ENCODE measurements around the gene PARP11. TPM values are rescaled to one million over a fixed set of nuclear protein-coding genes. Genes with fewer than 3 reads are reported as not detected.
A peak's percentile ranks its signal among the peaks of the same experiment; 100 is the strongest.

Gene PARP11, protein sequence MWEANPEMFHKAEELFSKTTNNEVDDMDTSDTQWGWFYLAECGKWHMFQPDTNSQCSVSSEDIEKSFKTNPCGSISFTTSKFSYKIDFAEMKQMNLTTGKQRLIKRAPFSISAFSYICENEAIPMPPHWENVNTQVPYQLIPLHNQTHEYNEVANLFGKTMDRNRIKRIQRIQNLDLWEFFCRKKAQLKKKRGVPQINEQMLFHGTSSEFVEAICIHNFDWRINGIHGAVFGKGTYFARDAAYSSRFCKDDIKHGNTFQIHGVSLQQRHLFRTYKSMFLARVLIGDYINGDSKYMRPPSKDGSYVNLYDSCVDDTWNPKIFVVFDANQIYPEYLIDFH
- total RNA-seq (2012; rRNA removed): 2.8 and 5.3 TPM in 2 replicates

DNA sequence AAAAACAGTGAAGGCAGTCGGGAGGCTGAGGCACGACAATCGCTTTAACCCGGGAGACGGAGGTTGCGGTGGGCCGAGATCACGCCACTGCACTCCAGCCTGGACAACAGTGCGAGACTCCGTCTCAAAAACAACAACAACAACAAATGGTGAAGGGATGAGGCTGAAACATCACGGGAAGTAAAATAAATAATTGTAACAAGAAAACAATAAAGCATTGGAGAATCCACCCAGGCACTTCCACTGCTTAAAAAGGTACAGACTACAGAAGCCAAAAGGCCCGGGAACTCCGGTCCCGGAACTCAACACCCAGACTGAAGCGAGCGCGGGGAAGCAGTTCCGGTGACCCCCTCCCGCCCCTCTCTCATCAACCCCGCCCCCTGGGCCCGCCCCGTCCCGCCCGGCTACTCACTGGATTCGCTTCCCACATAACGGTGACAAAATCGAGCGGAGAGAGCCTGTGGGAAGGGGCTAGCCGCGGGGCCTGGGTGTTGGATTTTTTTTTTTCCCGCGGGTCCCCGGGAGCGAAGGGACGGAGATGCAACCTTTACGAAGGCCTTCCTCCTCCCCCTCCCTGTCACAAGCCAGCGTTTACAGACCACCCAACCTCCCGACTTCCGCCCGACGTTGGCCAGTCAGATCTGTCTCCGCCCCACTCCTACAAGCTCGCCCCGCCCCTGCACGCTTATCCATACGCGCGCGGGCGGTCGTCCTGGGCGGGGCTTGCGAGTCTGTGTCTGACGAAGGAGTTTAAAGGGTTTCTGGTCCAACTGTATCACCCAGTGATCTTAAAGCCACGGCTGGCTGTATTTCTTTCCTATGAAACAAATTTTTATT is at the start of gene PARP11:
Gene PARP11, minus strand, starts transcription at position 600 of the 837 bp plus-strand sequence. Its CDS starts 170 bp downstream, at position 430.
- no peaks in the 10 kb centered on the region for H3K36me3 ChIP-seq (ENCODE audit: insufficient read depth, low read length)
- peak within 1 kb of the TSS; percentile 91 for H3K4me3 ChIP-seq (ENCODE audit: low read length)
- peak within 1 kb of the TSS; percentile 99 for H3K4me2 ChIP-seq (ENCODE audit: low read length)
- H3K27me3 ChIP-seq (ENCODE audit: control insufficient read depth, insufficient read depth, low read length): no peaks in the 10 kb centered on the region
- no peaks in the 10 kb centered on the region for H3K9me3 ChIP-seq (replicated peaks; ENCODE audit: low read length)
- H3K4me1 ChIP-seq (ENCODE audit: control insufficient read depth, insufficient read depth, low read length): peaks cover 10% of the 10 kb centered on the region
- H3K9ac ChIP-seq (ENCODE audit: low read depth, low read length): peak within 1 kb of the TSS; percentile 93

DNA sequence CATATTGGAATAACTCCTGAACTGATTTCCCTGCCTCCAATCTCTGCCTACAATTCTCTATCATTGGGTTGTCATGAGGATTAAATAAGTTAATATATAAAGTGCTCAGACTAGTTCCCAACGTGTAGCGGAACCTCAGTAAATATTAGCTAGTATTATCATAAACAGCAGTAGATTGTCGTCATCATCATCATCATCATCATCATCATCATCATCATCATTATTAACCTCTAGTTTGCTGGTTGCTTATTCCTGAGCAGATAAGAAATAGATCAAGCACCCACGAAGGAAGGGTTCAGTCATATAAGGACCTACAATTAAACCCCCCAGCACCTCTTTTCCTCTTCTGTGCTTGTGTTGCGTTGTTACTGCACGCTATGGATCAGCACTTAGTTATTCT is 48.8 kb upstream of the PARP11 start:
- Histone ChIP-seq H3K4me3 (ENCODE audit: low read length) (no peak overlapping the region), H3K4me1 (ENCODE audit: control insufficient read depth, insufficient read depth, low read length) (no peaks in the 10 kb centered on the region), H3K27me3 (ENCODE audit: control insufficient read depth, insufficient read depth, low read length) (peaks cover 8% of the 10 kb centered on the region), H3K4me2 (ENCODE audit: low read length) (no peak overlapping the region), H3K9me3 (replicated peaks; ENCODE audit: low read length) (no peaks in the 10 kb centered on the region), H3K36me3 (ENCODE audit: insufficient read depth, low read length) (no peaks in the 10 kb centered on the region), H3K9ac (ENCODE audit: low read depth, low read length) (no peak overlapping the region)

DNA sequence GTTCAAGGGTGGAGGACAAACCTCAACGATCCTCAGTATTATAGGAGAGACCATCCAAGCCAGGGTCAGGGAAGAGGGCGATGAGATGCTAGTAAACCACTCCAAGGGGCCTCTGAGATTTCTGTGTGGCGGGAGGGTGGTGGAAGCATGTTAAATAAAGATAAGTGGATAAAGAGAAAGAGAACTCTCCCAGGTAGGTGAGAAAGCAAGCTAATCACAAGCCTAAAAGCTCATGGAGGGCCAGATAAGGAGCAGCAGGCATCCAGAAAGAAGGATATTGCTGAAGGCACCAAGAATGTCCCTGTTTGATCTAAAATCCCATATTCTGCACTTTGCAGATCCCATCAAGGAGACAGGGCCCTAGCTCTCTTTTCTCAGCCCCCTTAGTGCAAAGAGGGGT is 48.3 kb upstream of the PARP11 start:
- Histone ChIP-seq H3K4me1 (ENCODE audit: control insufficient read depth, insufficient read depth, low read length) (no peaks in the 10 kb centered on the region), H3K4me3 (ENCODE audit: low read length) (no peak overlapping the region), H3K27me3 (ENCODE audit: control insufficient read depth, insufficient read depth, low read length) (peaks cover 8% of the 10 kb centered on the region), H3K36me3 (ENCODE audit: insufficient read depth, low read length) (no peaks in the 10 kb centered on the region), H3K9me3 (replicated peaks; ENCODE audit: low read length) (no peaks in the 10 kb centered on the region), H3K9ac (ENCODE audit: low read depth, low read length) (no peak overlapping the region), H3K4me2 (ENCODE audit: low read length) (no peak overlapping the region)

DNA sequence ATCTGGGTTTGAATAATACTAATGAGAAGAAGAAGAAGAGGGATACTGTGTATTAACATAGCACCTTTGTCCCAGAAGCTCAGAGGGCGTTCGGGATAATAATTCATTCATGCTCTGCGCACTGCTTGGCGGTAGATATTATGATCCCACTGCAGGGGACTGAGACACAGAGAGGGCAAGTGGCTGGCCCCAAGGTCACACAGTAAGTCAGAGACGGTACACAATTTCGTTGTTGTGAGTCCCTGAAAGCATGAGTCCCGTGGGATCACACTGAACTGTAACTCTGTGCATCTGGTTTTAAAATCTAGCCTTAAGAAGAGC is 47.9 kb upstream of the PARP11 start:
- Histone ChIP-seq H3K36me3 (ENCODE audit: insufficient read depth, low read length) (no peaks in the 10 kb centered on the region), H3K4me2 (ENCODE audit: low read length) (no peak overlapping the region), H3K27me3 (ENCODE audit: control insufficient read depth, insufficient read depth, low read length) (peaks cover 8% of the 10 kb centered on the region), H3K4me1 (ENCODE audit: control insufficient read depth, insufficient read depth, low read length) (no peaks in the 10 kb centered on the region), H3K9me3 (replicated peaks; ENCODE audit: low read length) (no peaks in the 10 kb centered on the region), H3K4me3 (ENCODE audit: low read length) (no peak overlapping the region), H3K9ac (ENCODE audit: low read depth, low read length) (no peak overlapping the region)

DNA sequence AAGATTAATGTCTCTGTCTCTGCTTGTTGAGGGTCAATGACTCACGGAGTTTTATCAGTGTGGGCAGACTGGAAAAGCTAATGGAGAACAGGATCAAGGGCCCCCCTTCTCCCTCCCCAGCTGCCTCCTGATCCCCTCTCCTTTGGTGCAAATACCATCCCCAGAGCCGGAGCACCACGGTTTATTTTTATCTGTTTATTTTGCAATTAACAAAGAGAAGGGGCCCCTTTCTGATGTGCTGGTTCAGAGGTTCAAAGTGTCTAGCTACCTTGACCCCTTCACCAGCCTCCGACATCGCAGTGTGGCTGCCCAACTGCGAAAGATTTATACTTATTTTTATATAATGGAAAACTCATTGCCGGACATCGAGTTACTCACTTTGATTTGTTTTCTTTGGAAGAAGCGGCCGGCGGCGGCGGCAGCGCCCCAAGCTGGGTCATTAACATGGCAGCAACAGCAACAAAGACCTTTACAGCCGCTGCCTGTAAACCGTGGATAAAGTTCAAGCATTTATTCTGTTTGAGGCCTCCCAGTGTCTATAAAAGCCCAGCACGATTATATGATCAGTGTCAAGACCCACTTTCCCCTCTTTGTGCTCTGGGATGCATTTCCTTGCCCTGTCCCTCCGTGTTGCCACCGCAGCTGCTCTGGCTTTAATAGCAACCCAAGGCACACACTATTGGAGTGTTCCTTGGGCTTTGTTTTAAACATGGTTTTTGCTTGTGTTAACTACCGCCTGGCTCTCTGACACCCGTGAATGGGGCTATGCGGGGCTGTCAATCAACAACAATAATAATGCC is 47.4 kb upstream of the PARP11 start:
- Histone ChIP-seq H3K9me3 (replicated peaks; ENCODE audit: low read length) (no peaks in the 10 kb centered on the region), H3K4me1 (ENCODE audit: control insufficient read depth, insufficient read depth, low read length) (no peaks in the 10 kb centered on the region), H3K4me2 (ENCODE audit: low read length) (no peak overlapping the region), H3K36me3 (ENCODE audit: insufficient read depth, low read length) (no peaks in the 10 kb centered on the region), H3K4me3 (ENCODE audit: low read length) (no peak overlapping the region), H3K27me3 (ENCODE audit: control insufficient read depth, insufficient read depth, low read length) (peaks cover 8% of the 10 kb centered on the region), H3K9ac (ENCODE audit: low read depth, low read length) (no peak overlapping the region)

DNA sequence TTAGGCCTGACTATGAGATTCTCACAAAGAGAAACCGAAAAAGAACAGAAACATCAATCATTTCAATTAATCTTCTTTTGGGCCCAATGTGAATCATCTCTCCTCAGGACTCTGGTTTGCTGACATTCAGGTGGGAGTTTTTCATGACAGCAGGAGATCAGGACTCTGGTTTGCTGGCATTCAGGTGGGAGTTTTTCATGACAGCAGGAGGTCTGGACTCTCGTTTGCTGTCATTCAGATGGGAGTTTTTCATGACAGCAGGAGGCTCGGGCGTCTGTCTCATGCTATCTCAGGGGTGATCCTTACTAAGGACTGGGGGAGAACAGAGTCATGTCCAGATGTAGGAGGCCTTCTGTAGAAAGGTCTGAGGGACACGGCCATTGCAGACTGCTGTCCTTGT is 40.1 kb upstream of the PARP11 start:
- Histone ChIP-seq H3K4me1 (ENCODE audit: control insufficient read depth, insufficient read depth, low read length) (no peaks in the 10 kb centered on the region), H3K27me3 (ENCODE audit: control insufficient read depth, insufficient read depth, low read length) (no peaks in the 10 kb centered on the region), H3K9me3 (replicated peaks; ENCODE audit: low read length) (no peaks in the 10 kb centered on the region), H3K9ac (ENCODE audit: low read depth, low read length) (no peak overlapping the region), H3K4me2 (ENCODE audit: low read length) (no peak overlapping the region), H3K36me3 (ENCODE audit: insufficient read depth, low read length) (no peaks in the 10 kb centered on the region), H3K4me3 (ENCODE audit: low read length) (no peak overlapping the region)

DNA sequence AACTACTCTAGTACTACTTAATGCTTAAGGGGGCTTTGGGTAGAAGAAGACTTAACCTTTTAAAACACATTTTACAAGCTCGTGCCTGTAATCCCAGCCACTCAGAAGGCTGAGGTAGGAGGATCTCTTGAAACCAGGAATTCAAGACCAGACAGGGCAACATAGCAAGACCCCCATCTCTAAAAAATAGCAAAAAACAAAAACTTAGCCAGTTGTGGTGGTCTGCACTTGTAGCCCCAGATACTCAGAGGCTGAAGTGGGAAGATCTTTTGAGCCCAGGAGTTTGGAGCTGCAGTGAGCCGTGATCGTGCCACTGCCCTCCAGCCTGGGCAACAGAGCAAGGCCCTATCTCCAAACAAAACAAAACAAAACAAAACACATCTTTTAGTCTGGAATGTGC is 39.7 kb upstream of the PARP11 start:
- no peak overlapping the region for H3K4me2 ChIP-seq (ENCODE audit: low read length)
- H3K4me3 ChIP-seq (ENCODE audit: low read length): no peak overlapping the region
- no peaks in the 10 kb centered on the region for H3K4me1 ChIP-seq (ENCODE audit: control insufficient read depth, insufficient read depth, low read length)
- H3K36me3 ChIP-seq (ENCODE audit: insufficient read depth, low read length): no peaks in the 10 kb centered on the region
- H3K9me3 ChIP-seq (replicated peaks; ENCODE audit: low read length): no peaks in the 10 kb centered on the region
- H3K27me3 ChIP-seq (ENCODE audit: control insufficient read depth, insufficient read depth, low read length): no peaks in the 10 kb centered on the region
- no peak overlapping the region for H3K9ac ChIP-seq (ENCODE audit: low read depth, low read length)

DNA sequence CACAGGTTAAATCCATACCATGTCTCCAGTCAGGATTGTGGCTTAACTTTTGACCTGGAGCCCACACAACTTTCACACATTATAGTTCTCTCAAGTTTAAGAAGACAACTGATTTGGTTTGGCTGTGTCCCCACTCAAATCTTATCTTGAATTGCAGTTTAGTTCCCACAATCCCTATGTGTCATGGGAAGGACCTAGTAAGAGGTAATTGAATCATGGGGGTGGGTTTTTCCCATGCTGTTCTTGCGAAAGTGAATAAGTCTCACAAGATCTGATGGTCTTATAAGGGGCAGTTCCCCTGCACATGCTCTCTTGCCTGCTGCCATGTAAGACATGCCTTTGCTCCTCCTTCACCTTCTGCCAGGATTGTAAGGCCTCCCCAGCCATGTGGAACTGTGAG is 38.2 kb upstream of the PARP11 start:
- H3K4me2 ChIP-seq (ENCODE audit: low read length): no peak overlapping the region
- H3K9ac ChIP-seq (ENCODE audit: low read depth, low read length): no peak overlapping the region
- no peaks in the 10 kb centered on the region for H3K9me3 ChIP-seq (replicated peaks; ENCODE audit: low read length)
- no peaks in the 10 kb centered on the region for H3K27me3 ChIP-seq (ENCODE audit: control insufficient read depth, insufficient read depth, low read length)
- H3K36me3 ChIP-seq (ENCODE audit: insufficient read depth, low read length): no peaks in the 10 kb centered on the region
- no peaks in the 10 kb centered on the region for H3K4me1 ChIP-seq (ENCODE audit: control insufficient read depth, insufficient read depth, low read length)
- H3K4me3 ChIP-seq (ENCODE audit: low read length): no peak overlapping the region

DNA sequence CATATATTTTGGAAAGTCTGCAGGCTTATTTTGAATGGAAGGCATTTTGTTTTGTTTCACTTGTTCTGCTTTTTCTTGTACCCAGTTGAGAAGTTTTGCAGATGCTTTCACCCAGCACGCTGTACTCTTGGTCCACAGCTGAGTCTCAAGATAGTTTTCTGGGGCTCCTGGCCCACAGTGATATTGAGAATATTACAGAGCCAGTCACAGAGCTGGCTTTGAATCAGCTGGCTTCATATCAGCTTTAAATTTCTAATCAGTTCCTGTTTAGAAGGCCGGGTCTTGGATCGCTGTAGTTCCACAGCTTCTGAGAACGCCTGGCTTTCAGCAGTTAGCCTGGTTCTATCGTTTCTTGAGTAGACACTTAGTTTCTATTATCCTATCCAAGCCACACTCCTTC is 32.5 kb upstream of the PARP11 start:
- Histone ChIP-seq H3K9me3 (replicated peaks; ENCODE audit: low read length) (no peaks in the 10 kb centered on the region), H3K27me3 (ENCODE audit: control insufficient read depth, insufficient read depth, low read length) (no peaks in the 10 kb centered on the region), H3K4me3 (ENCODE audit: low read length) (no peak overlapping the region), H3K4me2 (ENCODE audit: low read length) (no peak overlapping the region), H3K36me3 (ENCODE audit: insufficient read depth, low read length) (no peaks in the 10 kb centered on the region), H3K9ac (ENCODE audit: low read depth, low read length) (no peak overlapping the region), H3K4me1 (ENCODE audit: control insufficient read depth, insufficient read depth, low read length) (no peaks in the 10 kb centered on the region)

DNA sequence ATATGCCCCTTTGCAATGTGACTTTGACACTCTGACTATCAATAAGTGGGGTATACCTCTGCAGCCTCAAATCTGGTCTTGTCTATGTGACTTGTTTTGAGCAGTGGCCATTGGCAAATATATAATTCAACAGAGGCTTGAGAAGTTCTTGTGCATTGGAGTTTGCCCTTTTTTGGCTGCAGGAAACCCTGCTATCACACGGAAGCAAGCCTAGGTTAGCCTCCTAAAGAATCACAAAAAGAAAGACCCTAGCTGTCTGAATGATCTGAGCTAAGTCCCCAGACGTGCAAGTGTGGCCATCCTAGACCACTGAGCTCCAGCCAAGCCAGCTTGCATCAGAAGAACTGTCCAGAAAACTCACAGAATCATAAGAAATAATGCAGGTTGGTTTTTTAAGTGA is 31.8 kb upstream of the PARP11 start:
- H3K4me2 ChIP-seq (ENCODE audit: low read length): no peak overlapping the region

DNA sequence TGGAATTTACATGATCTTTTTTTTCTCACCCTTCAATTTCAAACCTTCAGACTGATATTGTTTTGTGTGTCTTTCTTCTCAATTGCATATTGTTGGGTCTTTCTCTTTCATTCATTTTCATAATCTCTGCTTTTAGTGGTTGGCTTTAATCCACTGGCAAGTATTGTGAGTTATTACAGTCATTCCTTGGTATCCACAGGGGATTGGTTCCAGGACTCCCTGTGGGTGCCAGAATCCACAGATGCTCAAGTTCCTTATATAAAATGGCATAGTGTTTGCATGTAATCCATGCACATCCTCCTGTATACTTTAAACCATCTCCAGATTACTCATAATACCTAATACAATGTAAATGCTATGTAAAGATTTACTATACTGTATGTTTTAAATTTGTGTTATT is 29.7 kb upstream of the PARP11 start:
- Histone ChIP-seq H3K36me3 (ENCODE audit: insufficient read depth, low read length) (no peaks in the 10 kb centered on the region), H3K9ac (ENCODE audit: low read depth, low read length) (no peak overlapping the region), H3K4me1 (ENCODE audit: control insufficient read depth, insufficient read depth, low read length) (no peaks in the 10 kb centered on the region), H3K27me3 (ENCODE audit: control insufficient read depth, insufficient read depth, low read length) (peaks cover 8% of the 10 kb centered on the region), H3K4me2 (ENCODE audit: low read length) (no peak overlapping the region), H3K9me3 (replicated peaks; ENCODE audit: low read length) (no peaks in the 10 kb centered on the region), H3K4me3 (ENCODE audit: low read length) (no peak overlapping the region)

More for the DNA sequence above, 31.8 kb upstream of the PARP11 start:
- Histone ChIP-seq H3K27me3 (ENCODE audit: control insufficient read depth, insufficient read depth, low read length) (no peaks in the 10 kb centered on the region), H3K4me1 (ENCODE audit: control insufficient read depth, insufficient read depth, low read length) (no peaks in the 10 kb centered on the region), H3K4me3 (ENCODE audit: low read length) (no peak overlapping the region), H3K36me3 (ENCODE audit: insufficient read depth, low read length) (no peaks in the 10 kb centered on the region), H3K9ac (ENCODE audit: low read depth, low read length) (no peak overlapping the region), H3K9me3 (replicated peaks; ENCODE audit: low read length) (no peaks in the 10 kb centered on the region)

All from skeletal muscle satellite cell (primary cell).